H1 (cell line): ENCODE data around the gene CDV3. TPM values are rescaled to one million over a fixed set of nuclear protein-coding genes. Genes with fewer than 3 reads are reported as not detected.

Source experiments
- polyA plus RNA-seq, 7 experiments: library from polyadenylated mRNA; depleted of rRNA in 3 of 7; stranded (reverse) in 5 of 7; unstranded in 2 of 7; fragments of >200 nt in 5 of 7; fragments of 200-250 nt in 2 of 7; gene quantifications; 1 replicate in 5 of 7; 2 replicates in 1 of 7; 4 replicates in 1 of 7; pipeline versions ENCODE4 v1.2.1 to v1.2.3, GENCODE V29; 2011 to 2013; ENCODE audit warnings: missing spikeins in 2 of 7, mixed read lengths in 2 of 7
- total RNA-seq: library from RNA; stranded (reverse); fragmentation: NEBNext Ultra II Directional; extraction: Animal tissue kit (Norgen Biotek cat#: 25700); gene quantifications from 2 replicates; pipeline ENCODE4 v1.2.1, GENCODE V29; 2021
- TF ChIP-seq, protein P1 (sequence below): fragments of 300-600 bp; sonication (generic); IDR thresholded peaks from 2 replicates; pipeline ENCODE4 v1.7.1; 2012; ENCODE audit warnings: low read length, moderate library complexity, mild to moderate bottlenecking, inconsistent platforms; ENCODE audit not compliant: insufficient replicate concordance

Gene CDV3
- total and polyA plus RNA-seq, 2 of the 8 experiments (the other 6 are each of a cell fraction or from before 2014, with no cell fraction given), result 29.4 to 163 TPM

DNA sequence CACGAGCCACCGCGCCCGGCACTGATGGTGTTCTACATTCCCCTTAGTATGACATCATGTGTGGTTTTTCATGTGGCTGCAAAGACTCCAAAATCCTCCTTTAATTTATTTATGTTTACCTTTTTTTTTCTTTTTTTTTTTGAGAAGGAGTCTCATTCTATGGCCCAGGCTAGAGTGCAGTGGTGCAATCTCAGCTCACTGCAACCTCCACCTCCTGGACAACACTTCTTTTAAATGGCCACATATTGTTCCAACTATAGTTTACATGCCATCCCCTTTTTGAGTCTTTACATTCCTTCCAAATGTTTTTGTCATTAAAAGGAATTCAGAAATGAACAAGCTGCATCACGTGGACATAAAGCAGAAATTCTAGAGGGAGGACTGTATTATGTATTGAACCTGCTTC, 10.3 kb upstream of the CDV3 start (continued):
- TF ChIP-seq, protein P1, sequence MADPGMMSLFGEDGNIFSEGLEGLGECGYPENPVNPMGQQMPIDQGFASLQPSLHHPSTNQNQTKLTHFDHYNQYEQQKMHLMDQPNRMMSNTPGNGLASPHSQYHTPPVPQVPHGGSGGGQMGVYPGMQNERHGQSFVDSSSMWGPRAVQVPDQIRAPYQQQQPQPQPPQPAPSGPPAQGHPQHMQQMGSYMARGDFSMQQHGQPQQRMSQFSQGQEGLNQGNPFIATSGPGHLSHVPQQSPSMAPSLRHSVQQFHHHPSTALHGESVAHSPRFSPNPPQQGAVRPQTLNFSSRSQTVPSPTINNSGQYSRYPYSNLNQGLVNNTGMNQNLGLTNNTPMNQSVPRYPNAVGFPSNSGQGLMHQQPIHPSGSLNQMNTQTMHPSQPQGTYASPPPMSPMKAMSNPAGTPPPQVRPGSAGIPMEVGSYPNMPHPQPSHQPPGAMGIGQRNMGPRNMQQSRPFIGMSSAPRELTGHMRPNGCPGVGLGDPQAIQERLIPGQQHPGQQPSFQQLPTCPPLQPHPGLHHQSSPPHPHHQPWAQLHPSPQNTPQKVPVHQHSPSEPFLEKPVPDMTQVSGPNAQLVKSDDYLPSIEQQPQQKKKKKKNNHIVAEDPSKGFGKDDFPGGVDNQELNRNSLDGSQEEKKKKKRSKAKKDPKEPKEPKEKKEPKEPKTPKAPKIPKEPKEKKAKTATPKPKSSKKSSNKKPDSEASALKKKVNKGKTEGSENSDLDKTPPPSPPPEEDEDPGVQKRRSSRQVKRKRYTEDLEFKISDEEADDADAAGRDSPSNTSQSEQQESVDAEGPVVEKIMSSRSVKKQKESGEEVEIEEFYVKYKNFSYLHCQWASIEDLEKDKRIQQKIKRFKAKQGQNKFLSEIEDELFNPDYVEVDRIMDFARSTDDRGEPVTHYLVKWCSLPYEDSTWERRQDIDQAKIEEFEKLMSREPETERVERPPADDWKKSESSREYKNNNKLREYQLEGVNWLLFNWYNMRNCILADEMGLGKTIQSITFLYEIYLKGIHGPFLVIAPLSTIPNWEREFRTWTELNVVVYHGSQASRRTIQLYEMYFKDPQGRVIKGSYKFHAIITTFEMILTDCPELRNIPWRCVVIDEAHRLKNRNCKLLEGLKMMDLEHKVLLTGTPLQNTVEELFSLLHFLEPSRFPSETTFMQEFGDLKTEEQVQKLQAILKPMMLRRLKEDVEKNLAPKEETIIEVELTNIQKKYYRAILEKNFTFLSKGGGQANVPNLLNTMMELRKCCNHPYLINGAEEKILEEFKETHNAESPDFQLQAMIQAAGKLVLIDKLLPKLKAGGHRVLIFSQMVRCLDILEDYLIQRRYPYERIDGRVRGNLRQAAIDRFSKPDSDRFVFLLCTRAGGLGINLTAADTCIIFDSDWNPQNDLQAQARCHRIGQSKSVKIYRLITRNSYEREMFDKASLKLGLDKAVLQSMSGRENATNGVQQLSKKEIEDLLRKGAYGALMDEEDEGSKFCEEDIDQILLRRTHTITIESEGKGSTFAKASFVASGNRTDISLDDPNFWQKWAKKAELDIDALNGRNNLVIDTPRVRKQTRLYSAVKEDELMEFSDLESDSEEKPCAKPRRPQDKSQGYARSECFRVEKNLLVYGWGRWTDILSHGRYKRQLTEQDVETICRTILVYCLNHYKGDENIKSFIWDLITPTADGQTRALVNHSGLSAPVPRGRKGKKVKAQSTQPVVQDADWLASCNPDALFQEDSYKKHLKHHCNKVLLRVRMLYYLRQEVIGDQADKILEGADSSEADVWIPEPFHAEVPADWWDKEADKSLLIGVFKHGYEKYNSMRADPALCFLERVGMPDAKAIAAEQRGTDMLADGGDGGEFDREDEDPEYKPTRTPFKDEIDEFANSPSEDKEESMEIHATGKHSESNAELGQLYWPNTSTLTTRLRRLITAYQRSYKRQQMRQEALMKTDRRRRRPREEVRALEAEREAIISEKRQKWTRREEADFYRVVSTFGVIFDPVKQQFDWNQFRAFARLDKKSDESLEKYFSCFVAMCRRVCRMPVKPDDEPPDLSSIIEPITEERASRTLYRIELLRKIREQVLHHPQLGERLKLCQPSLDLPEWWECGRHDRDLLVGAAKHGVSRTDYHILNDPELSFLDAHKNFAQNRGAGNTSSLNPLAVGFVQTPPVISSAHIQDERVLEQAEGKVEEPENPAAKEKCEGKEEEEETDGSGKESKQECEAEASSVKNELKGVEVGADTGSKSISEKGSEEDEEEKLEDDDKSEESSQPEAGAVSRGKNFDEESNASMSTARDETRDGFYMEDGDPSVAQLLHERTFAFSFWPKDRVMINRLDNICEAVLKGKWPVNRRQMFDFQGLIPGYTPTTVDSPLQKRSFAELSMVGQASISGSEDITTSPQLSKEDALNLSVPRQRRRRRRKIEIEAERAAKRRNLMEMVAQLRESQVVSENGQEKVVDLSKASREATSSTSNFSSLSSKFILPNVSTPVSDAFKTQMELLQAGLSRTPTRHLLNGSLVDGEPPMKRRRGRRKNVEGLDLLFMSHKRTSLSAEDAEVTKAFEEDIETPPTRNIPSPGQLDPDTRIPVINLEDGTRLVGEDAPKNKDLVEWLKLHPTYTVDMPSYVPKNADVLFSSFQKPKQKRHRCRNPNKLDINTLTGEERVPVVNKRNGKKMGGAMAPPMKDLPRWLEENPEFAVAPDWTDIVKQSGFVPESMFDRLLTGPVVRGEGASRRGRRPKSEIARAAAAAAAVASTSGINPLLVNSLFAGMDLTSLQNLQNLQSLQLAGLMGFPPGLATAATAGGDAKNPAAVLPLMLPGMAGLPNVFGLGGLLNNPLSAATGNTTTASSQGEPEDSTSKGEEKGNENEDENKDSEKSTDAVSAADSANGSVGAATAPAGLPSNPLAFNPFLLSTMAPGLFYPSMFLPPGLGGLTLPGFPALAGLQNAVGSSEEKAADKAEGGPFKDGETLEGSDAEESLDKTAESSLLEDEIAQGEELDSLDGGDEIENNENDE, result no peak
